OCI-LY3 (cell line): ENCODE results near the gene MBP.
A peak's percentile ranks its signal among the peaks of the same experiment; 100 is the strongest.

Experiments
- H2AFZ ChIP-seq: fragments of 200-600, 300-600 bp; shearing (Covaris generic); 2 replicates; pipeline ENCODE4 v1.6.0; 2014; ENCODE audit warnings: antibody characterized with exemption, low read depth, low read length
- H3K27ac ChIP-seq: fragments of 200-600, 300-600 bp; sonication (generic); 2 replicates; pipeline ENCODE4 v1.5.1; 2014; ENCODE audit warnings: mild to moderate bottlenecking, low read length, moderate library complexity, mixed read lengths
- H3K27me3 ChIP-seq: fragments of 200-600, 300-600 bp; sonication (generic); 2 replicates; pipeline ENCODE4 v1.6.1; 2014; ENCODE audit warnings: low read depth, low read length, mixed read lengths
- H3K36me3 ChIP-seq: fragments of 200-600, 300-600 bp; sonication (generic); replicated peaks from 2 replicates; pipeline ENCODE3; 2014; ENCODE audit warnings: low read depth, low read length, mixed read lengths
- H3K4me1 ChIP-seq: fragments of 300-600, 200-600 bp; sonication (generic); 2 replicates; pipeline ENCODE4 v1.6.1; 2014; ENCODE audit warnings: low read length, mixed read lengths
- H3K4me2 ChIP-seq: fragments of 200-600, 300-600 bp; sonication (generic); 2 replicates; pipeline ENCODE4 v1.6.1; 2014; ENCODE audit warnings: low read length, mixed read lengths
- H3K4me3 ChIP-seq: fragments of 300-600, 200-600 bp; sonication (generic); 2 replicates; pipeline ENCODE4 v1.5.1; 2014; ENCODE audit warnings: antibody characterized with exemption, mild to moderate bottlenecking, low read length, moderate library complexity
- H3K79me2 ChIP-seq: fragments of 300-600, 200-600 bp; shearing (Covaris generic); 2 replicates; pipeline ENCODE4 v1.6.1; 2014; ENCODE audit warnings: mild to moderate bottlenecking, low read length, mixed read lengths
- H3K9ac ChIP-seq: fragments of 300-600, 200-600 bp; shearing (Covaris generic); 2 replicates; pipeline ENCODE4 v1.6.0; 2014; ENCODE audit warnings: mild to moderate bottlenecking, low read length, moderate library complexity
- H3K9me3 ChIP-seq: fragments of 200-600, 300-600 bp; shearing (Covaris generic); 2 replicates; pipeline ENCODE4 v1.6.1; 2014; ENCODE audit warnings: low read length, mixed read lengths; ENCODE audit not compliant: insufficient read depth
- H4K20me1 ChIP-seq: fragments of 200-600, 300-600 bp; sonication (generic); 2 replicates; pipeline ENCODE4 v1.6.1; 2016; ENCODE audit warnings: low read length, mixed read lengths; ENCODE audit not compliant: insufficient read depth
- EZH2phosphoT487 ChIP-seq: fragments of 200-600 bp; shearing (Covaris generic); IDR thresholded peaks from 2 replicates; pipeline ENCODE4 v1.6.1; 2018; ENCODE audit warnings: antibody characterized with exemption, mixed run types, low read depth
- TF ChIP-seq, protein P1 (sequence below): fragments of 200-600, 300-600 bp; sonication (generic); IDR thresholded peaks from 2 replicates; pipeline ENCODE4 v1.5.1; 2014; ENCODE audit warnings: antibody characterized with exemption, low read length, low read depth

Gene MBP

DNA sequence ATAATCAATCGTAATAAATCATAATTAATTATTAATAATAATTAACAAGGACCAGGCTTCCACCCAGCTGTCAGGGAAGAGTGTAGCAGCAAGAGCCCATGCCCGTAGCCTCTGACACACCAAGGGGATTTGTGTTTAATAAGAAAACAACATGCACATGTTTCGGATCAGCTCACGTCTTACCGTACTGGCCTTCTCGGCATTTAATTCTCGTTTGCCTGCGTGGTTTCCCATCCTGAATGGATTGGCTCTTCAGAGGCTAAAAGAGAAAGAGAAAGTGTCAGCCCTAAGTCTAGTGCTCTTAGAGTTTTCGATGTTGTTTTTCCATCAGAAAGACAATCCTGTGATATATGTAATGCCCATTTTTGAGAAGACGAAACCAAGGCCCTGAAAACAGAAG lies 27.6 kb downstream of the MBP start:
- Histone ChIP-seq H3K4me1 (peaks cover 88% of the 10 kb centered on the region), H2AFZ (no peak overlapping the region), H3K27ac (no peak overlapping the region), H3K27me3 (no peaks in the 10 kb centered on the region), H3K36me3 (peaks cover 41% of the 10 kb centered on the region), H3K9me3 (no peaks in the 10 kb centered on the region), H3K4me2 (peak overlapping the region; percentile 13), H3K79me2 (peaks cover 33% of the 10 kb centered on the region), H3K9ac (no peak overlapping the region), H3K4me3 (no peak overlapping the region), H4K20me1 (peaks cover 8% of the 10 kb centered on the region; the same call in 1 of the 2 replicates)
- TF ChIP-seq EZH2phosphoT487 = no peak
- TF ChIP-seq, protein P1, sequence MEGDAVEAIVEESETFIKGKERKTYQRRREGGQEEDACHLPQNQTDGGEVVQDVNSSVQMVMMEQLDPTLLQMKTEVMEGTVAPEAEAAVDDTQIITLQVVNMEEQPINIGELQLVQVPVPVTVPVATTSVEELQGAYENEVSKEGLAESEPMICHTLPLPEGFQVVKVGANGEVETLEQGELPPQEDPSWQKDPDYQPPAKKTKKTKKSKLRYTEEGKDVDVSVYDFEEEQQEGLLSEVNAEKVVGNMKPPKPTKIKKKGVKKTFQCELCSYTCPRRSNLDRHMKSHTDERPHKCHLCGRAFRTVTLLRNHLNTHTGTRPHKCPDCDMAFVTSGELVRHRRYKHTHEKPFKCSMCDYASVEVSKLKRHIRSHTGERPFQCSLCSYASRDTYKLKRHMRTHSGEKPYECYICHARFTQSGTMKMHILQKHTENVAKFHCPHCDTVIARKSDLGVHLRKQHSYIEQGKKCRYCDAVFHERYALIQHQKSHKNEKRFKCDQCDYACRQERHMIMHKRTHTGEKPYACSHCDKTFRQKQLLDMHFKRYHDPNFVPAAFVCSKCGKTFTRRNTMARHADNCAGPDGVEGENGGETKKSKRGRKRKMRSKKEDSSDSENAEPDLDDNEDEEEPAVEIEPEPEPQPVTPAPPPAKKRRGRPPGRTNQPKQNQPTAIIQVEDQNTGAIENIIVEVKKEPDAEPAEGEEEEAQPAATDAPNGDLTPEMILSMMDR = no peak

DNA sequence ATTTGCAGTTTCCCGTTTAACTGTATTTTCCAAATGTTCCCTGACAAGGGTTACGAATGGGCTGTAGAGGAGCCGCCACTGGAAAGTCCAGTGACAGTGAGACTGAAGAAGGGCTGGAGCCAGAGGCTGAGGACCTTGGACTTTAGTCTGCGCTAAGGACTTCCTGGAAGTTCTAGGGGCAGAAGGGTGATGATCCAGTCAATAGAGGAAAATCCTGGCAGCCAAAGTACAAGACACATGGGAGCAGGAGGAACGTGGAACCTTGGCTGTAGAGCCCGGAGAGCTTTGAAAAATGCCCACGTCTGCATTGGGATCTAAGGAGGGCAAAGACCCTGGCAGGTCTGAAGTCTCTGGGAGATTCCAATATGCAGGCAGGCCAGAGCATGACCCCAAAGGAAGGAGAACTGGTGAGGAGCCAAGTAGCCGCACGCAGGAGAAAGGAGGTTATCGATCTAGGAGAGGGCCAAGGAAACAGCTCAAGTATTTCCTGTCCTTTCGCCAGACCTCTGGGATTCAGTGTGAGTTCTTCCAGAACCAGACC lies 28.5 kb downstream of the MBP start:
- no peak overlapping the region for H2AFZ ChIP-seq
- H3K9ac ChIP-seq = no peak overlapping the region
- peaks cover 35% of the 10 kb centered on the region for H3K79me2 ChIP-seq
- peaks cover 92% of the 10 kb centered on the region for H3K4me1 ChIP-seq
- no peak overlapping the region for H3K4me3 ChIP-seq
- H3K36me3 ChIP-seq = peaks cover 46% of the 10 kb centered on the region
- H3K27me3 ChIP-seq = no peaks in the 10 kb centered on the region
- TF ChIP-seq, protein P1 = no peak
- TF ChIP-seq EZH2phosphoT487 = no peak
- peak overlapping the region; percentile 92; the same call in 1 of the 2 replicates for H3K27ac ChIP-seq
- no peaks in the 10 kb centered on the region for H3K9me3 ChIP-seq
- peaks cover 6% of the 10 kb centered on the region; the same call in 1 of the 2 replicates for H4K20me1 ChIP-seq
- no peak overlapping the region for H3K4me2 ChIP-seq

GRCh38 chr18:77103187-77103850 lies 29.3 kb downstream of the MBP start:
- Histone ChIP-seq H3K27ac (peak overlapping the region; percentile 92), H4K20me1 (no peaks in the 10 kb centered on the region), H3K79me2 (peaks cover 32% of the 10 kb centered on the region), H3K4me1 (peaks cover 92% of the 10 kb centered on the region), H3K9ac (peak overlapping the region; percentile 74; the same call in 1 of the 2 replicates), H2AFZ (no peak overlapping the region), H3K36me3 (peaks cover 46% of the 10 kb centered on the region), H3K4me3 (peak overlapping the region; percentile 31), H3K9me3 (no peaks in the 10 kb centered on the region), H3K4me2 (peak overlapping the region; percentile 77), H3K27me3 (no peaks in the 10 kb centered on the region)
- TF ChIP-seq, protein P1 = no peak
- TF ChIP-seq EZH2phosphoT487 = no peak

- Histone ChIP-seq H3K4me2 (peak overlapping the region; percentile 77), H2AFZ (no peak overlapping the region), H3K36me3 (peaks cover 47% of the 10 kb centered on the region), H3K27me3 (no peaks in the 10 kb centered on the region), H4K20me1 (no peaks in the 10 kb centered on the region), H3K9me3 (no peaks in the 10 kb centered on the region), H3K4me3 (peak overlapping the region; percentile 57), H3K4me1 (peaks cover 92% of the 10 kb centered on the region), H3K79me2 (peaks cover 32% of the 10 kb centered on the region), H3K27ac (peak overlapping the region; percentile 92), H3K9ac (peak overlapping the region; percentile 74)
- no peak for TF ChIP-seq EZH2phosphoT487
- TF ChIP-seq, protein P1 = no peak
Measured at GRCh38 chr18:77102259-77103040, 30.1 kb downstream of the MBP start.
